Activated CD4-positive, alpha-beta T cell treated with anti-CD3 and anti-CD28 coated beads for 4 hours (primary cell): ENCODE results near the gene DNAH17.

Source experiments
- DNase-seq, 2 donors: peaks; one replicate each; pipeline ENCODE4 v3.0.0-alpha.2; 2020

The DNAH17 gene, protein sequence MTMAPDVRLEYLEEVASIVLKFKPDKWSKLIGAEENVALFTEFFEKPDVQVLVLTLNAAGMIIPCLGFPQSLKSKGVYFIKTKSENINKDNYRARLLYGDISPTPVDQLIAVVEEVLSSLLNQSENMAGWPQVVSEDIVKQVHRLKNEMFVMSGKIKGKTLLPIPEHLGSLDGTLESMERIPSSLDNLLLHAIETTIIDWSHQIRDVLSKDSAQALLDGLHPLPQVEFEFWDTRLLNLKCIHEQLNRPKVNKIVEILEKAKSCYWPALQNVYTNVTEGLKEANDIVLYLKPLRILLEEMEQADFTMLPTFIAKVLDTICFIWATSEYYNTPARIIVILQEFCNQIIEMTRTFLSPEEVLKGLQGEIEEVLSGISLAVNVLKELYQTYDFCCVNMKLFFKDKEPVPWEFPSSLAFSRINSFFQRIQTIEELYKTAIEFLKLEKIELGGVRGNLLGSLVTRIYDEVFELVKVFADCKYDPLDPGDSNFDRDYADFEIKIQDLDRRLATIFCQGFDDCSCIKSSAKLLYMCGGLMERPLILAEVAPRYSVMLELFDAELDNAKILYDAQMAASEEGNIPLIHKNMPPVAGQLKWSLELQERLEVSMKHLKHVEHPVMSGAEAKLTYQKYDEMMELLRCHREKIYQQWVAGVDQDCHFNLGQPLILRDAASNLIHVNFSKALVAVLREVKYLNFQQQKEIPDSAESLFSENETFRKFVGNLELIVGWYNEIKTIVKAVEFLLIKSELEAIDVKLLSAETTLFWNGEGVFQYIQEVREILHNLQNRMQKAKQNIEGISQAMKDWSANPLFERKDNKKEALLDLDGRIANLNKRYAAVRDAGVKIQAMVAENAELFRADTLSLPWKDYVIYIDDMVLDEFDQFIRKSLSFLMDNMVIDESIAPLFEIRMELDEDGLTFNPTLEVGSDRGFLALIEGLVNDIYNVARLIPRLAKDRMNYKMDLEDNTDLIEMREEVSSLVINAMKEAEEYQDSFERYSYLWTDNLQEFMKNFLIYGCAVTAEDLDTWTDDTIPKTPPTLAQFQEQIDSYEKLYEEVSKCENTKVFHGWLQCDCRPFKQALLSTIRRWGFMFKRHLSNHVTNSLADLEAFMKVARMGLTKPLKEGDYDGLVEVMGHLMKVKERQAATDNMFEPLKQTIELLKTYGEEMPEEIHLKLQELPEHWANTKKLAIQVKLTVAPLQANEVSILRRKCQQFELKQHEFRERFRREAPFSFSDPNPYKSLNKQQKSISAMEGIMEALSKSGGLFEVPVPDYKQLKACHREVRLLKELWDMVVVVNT (N-terminal part only)

DNA sequence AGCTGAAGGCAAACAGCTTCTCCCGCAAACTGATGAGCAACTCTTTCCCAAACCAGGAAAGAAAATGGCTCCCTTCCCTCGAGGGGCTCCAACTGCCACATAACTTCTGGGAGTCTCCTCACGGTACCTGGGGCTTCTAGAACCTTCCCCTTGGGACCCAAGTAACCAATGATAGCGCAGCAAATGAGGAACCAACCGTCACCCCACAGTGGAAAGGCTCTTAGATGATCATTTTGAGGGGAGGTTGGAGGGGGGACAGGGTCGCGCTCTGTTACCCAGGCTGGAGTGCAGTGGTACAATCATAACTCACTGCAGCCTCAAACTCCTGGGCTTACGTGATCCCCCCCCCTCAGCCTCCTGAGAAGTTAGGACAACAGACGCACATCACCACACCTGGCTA is at the start of gene DNAH17:
DNAH17 (minus strand) TSS at position 101 of the 400 bp plus-strand sequence. CDS start 2,339 bp downstream, outside the sequence.
- DNase-seq, result no peak

DNA sequence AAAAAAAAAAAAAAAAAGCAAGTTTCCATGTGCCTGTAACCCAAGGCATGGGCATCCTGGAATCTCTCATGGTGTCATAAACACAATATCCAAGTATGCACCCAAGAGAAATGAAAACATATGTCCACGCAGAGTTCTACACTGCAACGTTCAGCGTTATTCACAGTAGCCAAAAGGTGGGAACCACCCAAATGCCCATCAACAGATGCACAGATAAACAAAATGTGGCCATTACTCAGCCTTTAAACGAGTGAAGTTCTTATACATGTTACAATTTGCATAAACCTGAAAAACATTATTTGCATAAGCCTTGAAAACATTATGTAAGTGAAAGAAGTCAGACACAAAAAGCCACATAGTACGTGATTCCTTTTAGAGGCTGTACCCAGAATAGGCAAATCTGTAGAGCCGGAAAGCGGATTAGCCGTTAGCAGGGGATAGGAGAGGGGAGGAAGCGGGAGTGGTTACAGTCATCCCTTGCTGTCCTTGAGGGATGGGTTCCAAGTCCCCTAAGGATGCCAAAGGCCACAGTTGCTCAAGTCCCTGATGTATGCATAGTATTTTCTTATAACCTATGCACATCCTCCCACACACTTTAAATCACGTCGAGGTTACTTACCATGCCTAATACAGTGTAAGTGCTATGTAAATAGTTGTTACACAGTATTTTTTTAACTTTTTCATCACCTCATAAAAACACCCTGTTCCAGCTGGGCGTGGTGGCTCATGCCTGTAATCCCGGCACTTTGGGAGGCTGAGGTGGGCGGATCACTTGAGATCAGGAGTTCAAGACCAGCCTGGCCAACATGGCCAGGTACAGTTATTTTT is 47.3 kb upstream of the DNAH17 start:
- DNase-seq, result no peak

DNA sequence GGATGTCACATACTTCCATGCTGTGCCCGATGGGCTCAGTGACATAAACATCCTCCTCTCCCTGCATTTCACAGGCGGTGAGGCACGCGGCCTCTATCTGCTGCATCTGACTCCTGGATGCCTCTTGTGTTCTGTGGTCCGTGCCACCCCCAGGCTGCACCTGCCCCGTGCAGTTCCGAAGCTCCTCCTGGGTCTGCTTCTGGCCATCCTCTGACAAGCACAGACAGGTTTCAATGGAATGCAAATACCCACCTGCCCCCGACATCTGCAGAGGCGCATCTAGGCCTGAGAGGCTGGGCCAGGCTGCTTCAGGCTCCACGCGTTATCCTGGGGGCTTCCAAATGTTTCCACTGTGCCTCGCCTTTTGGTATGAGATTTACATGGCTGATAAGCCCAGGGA is 46.3 kb upstream of the DNAH17 start:
- no peak for DNase-seq

DNA sequence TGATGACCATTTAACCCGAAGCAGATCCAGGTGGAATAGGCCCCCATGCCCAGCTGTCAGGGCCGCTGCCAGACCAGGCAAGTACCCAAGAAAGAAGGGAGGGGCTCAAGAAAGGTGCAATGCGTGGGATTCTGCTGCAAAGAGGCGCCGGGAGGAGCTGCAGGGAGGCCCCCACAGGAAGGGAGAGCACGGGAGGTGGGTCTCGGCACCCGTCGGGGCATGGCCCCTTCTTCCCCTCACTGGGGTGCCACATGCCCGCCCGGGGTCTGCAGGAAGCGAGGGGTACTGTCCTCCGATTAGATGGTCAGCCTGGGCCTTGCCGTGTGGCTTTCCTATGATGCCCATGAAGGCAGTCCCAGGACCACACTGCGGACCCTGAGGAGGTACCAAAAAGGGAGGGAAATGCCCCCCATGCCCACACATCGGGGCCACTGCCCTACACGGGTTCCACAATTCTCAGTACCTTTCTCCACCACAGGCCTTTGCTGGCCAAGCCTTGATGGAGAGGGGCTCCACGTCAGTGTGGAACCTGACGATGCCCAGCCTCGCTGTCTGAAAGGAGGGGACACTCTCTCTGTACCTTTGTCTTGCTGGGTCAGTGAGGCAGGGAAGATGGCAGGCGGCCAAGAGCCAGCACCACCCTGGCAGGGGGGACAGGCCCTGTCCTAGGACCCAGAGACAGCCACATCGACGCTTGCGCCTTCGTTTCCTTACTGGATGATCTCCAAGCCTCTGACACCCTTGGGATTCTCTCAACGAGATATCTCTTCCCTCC is 45.5 kb upstream of the DNAH17 start:
- no peak for DNase-seq

DNA sequence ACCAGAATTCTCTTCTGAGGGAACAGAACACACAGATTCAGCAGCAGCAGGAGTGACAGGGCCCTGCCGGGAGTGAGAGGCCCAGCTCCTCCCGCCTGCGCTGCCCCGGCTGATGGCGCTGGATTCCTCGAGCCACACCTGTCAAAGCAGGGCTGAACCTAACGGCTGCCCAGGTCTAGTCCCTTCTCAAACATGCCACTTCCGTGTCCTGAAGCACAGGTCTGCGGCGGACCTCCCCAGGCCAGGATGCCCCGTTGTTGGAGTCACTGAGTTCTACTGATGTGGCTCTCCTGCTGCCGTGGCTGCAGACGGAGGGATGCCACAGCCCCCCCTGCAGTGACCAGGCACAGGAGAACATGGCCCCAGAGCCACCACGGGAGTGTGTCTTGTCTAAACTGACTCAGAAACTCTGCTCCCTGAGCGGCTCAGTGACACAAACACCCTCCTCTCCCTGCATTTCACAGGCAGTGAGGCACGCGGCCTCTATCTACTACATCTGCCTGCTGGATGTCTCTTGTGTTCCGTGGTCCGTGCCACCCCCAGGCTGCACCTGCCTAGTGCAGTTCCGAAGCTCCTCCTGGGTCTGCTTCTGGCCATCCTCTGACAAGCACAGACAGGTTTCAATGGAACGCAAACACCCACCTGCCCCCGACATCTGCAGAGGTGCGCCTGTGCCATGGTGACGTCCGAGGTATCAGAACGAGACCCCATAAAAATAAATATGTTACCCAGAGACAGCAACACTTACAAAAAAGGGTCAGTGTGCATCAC is 44.7 kb upstream of the DNAH17 start:
- no peak for DNase-seq

DNA sequence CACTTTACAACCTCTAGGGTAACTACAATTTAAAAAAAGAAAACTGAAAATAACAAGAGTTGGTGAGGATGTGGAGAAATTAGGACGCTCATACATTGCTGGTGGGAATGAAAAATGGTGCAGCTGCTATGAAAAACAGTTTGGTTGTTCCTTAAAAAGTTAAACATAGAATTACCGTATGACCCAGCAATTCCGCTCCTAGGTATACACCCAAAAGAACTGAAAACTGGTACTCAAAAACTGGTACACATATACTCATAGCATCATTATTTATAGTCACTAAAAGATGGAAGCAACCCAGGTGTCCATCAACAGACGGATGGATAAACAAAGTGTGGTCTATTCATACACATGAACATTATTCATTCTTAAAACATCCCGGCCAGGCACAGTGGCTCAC is 42.9 kb upstream of the DNAH17 start:
- no peak for DNase-seq

DNA sequence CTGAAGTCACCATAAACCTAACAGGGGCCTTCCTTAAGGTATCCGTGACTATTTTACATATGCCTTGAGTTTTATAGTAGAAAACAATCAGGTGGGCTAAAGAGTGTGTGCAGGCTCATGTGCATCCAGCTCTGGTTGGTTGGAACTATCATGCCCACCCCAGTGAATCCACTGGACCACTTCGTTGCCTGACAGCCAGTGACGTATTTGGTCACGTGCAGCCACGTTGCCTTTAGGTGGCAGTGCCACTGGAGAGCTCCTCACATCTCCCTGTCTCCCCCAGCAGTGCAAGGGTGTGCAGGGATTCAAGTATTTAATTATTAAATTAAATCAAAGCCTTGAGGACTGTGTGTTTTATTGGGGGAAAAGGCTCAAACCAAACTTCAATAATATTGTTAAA is 42.1 kb upstream of the DNAH17 start:
- no peak for DNase-seq

DNA sequence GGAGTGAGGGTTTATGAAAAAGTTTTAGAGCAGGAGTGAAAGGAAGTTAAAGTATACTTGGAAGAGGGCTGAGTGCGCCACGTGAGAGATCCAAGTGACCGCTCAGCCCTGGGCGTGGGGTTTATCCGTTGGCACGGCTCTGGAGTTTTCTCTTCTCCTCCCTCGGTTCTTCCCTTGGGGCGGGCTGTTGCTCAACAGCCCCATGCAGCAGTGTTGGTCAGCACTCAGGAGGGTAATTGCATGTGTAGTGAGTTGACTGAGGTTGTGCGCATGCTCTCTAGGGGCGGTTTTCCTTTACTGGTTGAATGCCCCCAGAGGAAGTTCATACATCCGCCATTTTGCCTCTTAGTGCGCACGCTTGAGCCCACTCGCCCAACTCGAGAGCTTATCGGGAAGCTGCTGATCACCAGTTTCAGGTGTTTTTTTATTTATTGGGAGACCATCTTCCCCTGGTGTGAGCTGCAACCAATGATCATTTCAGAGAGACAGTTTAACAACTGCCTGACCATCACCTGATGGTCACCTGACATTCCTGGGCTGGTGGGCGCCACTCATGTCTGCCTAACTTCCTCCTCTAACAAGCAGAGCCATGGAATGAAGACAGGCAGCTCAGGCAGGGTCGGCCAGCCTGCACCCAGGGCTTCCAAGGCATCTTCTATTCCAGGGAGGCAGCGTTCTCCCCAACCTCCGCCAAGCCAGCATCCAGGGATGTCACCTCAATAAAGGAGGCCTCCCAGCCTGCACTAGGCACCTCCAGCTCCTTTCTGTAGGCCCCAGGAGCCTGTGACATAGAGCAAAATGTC is 41.3 kb upstream of the DNAH17 start:
- no peak for DNase-seq

DNA sequence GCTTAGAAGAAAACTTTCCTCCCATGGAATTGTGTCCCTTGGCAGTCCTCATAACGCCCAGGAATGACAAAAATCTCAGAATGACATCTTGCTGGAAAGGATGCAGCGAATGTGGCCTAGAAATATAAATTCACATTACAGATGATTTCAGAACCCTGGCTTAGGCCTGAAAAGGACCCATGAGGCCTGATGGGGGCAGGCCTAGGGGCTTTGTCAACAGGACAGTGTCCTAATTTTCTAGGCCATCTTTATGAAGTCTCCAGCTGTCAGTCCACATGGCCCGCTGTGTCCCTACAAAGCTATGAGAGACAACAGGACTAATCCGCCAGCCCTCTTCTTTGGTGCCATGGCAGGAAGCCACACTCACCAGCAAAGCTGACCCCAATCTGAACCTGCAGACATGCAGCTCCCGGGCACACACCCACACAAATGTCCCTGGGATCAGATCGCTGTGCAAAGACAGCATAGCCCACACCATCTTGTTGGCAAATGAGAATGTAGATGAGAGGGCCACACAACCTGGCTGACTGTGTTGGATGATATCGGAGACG is 40.4 kb upstream of the DNAH17 start:
- DNase-seq, result no peak

DNA sequence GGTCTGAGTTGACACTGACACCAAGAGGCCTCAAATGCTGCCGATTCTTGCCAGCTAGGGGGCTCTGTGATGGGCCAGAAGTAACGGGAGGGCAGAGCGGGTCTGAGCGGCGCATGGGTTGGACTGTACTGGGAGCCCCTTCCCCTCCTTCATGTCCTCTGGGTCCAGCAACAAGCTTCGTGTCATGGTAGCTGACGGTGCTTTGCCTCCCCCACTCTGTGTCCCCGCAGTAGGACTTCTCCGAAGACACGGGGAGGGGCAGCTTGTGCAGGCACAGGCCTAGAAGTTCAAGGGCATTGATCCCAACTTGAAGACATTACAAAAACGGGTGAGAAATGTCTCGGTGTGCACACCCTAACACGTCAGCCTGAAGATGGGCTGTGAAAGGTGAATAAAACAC is 39.8 kb upstream of the DNAH17 start:
- DNase-seq, result no peak

DNA sequence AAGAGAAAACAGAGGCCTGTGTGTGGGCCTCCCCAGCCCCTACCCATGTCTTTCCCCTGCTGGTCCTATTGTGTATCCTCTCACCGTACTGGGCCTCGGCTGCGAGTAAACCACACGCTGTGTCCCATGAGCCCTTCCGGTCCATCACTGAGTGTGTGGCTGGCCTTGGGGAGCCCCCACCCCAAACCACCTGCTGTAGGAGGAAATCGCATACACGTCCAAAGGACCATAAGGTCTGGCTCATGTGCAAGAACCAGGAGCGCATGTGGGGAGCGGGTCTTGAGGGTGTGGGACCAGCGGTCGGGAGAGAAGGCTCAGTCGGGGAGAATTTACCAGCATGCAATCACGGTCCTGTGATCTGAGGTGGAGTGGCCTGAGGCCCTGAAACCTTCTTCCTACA is 38.4 kb upstream of the DNAH17 start:
- no peak for DNase-seq

DNA sequence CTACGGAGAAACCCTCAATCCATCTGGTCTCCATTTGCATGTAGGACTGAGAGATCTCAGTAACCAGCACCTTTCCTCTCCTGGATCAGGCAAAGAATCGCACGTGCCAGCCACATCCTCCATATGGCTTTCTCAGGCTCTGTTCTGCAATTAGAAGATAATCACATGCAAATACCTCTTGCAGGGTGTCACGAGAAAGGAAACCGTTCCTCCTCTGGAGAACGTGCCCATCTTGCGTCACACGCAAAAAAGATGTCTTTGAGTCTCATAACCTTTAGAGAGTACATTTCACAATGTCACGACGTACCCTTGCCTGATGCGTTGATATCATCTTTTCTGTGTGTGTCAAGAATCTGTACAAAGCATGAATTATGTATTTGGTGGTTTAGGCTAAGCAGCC is 36.2 kb upstream of the DNAH17 start:
- no peak for DNase-seq

DNA sequence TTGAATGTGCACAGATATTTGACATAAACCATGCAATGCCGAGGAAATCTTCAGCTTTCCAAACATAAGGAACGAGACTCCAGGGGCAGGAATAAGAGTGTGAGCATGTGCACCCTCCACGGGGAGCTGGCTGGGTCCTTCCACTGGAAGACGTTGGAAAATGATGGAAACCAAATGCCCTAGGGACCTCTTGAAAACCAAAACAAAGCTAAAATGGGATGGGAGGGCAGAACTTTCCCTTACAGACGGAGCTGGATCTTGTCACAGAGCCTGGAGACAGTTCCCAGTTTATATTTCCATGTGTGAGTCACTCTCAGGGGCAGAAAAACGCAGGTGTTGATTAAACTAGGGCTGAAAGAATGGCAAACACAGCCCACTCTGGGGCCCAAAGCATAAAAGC is 34.4 kb upstream of the DNAH17 start:
- no peak for DNase-seq

DNA sequence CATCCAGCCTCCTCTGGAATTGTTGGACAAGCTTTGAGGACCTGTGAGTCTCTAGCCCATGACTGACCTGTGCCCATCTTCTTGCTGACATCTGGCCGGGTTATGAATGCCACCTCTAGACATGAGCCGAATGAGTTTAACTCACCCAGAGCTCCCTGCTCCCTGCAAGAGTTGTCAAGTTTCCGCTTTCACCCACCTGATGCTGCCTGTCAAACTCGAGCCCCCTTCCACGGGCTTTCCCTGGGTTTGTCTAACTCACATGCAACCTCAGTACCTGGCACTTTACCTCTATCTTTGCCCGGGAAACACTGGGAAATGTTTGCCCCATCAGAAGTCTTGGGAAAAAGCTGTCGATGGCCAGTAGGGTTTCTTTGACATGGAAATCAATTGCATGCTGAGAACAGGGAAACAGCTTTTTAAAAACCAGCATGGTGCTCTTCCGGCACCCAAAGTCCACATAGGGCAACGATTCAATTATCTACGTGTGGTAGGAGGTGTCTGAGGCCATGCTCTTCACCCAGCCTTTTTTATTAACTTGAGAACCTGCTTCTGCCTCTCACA is 33.8 kb upstream of the DNAH17 start:
- DNase-seq, result no peak

DNA sequence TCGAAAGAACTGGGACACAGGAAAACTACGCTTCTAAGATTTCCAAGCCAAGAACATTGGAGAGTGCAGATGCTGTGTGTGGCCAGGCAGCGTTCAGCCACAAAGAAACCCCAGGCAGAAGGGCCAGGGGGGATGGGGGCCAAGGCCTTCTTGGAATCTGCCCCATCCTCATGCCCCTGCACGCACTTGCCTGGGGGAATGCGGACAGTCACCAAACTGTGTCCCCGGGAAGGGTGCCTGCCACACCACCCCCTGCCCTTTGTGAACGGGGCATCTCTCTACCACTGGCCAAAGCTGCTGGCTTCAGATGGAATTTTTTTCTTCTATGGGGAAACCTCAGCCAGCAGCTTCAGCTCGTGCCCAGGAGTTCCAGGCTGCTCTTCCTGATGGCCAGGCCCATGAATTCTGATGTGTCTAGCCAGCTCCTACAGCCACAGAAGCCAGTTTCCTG is 32.0 kb upstream of the DNAH17 start:
- no peak for DNase-seq

DNA sequence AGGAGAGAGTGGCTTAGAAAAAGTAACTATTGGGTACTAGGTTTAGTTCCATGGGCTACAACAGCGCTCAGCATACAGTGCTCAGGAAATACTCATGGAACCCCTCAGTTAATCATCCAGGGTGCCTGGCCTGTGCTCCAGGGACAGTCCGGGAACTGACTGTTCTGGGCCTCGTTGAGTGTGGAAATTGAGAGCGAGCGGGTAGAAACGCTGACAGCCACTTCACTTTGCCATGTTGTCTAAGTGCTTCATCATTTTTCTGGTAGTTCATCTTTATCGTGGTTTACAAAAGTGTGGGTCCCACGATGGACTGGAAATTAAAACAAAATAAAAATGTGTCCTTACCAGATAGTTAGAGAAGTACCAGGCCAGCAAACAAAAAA is 31.6 kb upstream of the DNAH17 start:
- DNase-seq, result no peak

DNA sequence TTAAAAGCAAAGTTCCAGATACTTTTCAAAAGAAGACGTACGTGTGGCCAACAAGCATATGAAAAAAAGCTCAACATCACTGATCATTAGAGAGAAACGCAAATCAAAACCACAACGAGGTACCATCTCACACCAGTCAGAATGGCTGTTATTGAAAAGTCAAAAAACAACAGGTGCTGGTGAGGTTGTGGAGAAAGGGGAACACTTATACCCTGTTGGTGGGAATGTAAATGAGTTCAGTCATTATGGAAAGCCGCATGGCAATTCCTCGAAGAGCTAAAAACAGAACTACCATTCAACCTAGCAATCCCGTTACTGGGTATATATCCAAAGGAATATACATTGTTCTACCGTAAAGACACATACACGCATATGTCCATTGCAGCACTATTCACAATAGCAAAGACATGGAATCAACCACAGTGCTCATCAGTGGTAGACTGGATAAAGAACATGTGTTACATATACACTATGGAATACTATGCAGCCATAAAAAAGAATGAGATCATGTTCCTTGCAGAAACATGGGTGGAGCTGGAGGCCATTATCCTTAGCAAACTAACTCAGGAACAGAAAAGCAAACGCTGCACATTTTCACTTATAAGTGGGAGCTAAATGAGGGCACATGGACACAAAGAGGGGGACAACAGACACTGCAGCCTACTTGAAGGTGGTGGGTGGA is 31.1 kb upstream of the DNAH17 start:
- no peak for DNase-seq

DNA sequence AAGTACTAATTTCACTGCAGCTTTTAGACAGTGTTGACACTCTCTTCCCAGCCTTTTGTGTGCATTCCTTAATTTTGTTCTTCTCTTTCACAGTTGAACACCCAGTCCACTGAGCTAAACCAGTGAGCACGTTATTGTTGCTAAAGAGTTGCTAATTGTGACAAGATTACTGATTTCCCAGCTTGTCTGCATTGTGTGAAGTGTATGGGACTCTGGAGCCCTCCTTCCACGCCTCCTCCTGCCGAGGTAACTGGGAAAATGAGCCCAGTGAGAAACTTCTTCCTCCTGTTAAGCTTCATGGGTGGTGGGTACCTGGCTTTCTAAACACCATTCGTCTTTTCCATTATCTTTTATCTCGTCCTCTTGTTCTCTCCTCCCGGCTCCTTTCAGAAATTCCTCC is 29.8 kb upstream of the DNAH17 start:
- no peak for DNase-seq
